HG02884 (cell line): ENCODE results near the gene TNFRSF4.
"Not testable (repeated sequence)": the region's sequence is repeated elsewhere in the genome, so short reads cannot be mapped to it uniquely, and the experiment has no call there.

Source experiments
- ATAC-seq: cut with Tn5 transposase; IDR thresholded peaks from one replicate; pipeline ENCODE4 v1.9.1; 2021; ENCODE audit warnings: mild to moderate bottlenecking, moderate library complexity; ENCODE audit not compliant: unreplicated experiment

The TNFRSF4 gene

DNA sequence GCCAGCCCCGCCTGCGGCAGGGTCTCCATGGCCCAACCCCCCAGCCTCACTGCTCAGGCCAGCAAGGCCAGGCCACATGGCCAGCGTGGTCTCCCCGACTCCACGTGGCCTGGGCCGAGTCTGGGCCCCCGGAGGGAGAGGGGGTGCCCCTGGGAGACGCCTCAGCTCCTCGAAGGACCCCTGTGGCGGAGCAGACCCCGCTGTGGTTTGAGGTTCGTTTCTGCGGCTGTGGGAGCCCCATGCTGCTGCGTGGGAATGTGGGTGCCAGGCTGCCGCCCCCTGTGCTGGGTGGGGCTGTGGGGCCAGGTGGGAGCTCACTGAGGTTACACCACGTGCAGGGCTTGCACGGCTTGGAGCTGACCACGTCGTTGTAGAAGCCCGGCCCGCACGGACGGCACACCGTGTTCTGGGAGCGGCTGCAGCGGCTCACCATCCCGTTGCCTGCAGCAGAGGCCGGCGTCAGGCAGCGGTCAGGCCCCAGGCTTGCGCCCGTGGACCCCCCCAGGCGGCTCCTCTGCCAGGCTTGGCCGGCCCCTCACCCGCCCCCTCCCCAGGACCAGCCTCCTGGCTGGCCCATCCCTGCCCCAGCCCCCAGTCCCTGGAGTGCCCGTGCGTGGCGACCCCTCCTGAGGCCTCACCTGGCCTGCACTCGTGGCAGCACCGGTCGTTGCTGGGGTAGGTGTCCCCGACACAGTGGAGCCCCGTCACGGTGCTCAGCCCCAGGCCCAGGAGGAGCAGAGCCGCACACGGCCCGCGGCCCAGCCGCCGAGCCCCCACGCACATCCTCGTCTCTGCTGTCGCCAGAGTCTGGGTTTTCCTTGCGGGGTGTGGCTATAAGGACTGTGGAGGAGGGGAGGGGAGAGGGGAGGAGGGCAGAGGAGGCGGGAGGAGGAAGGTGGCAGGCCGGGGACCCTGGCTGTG is at the start of gene TNFRSF4:
Gene TNFRSF4, minus strand, starts transcription at position 809 of the 921 bp plus-strand sequence. Its CDS starts 26 bp downstream, at position 783.
- no peak for ATAC-seq

DNA sequence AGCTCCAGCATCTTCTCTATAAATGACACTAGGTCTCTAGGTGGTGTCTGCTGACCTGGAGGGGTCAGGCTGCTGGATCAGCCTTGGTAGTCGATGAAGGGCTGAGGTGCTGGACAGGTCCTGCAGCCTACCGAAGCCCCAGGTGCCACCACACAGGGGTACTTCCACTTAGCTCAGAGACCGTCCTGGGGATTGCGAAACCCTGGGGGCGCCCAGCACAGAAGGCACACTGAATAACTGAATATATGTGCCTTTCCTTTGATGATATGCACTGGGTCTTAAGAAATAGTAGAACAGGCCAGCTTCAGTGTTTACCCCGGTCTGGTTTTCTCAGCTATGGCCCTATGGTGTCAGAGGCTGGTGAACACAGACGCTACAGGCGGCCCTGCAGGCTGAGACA is 48.8 kb upstream of the TNFRSF4 start:
- no peak for ATAC-seq

DNA sequence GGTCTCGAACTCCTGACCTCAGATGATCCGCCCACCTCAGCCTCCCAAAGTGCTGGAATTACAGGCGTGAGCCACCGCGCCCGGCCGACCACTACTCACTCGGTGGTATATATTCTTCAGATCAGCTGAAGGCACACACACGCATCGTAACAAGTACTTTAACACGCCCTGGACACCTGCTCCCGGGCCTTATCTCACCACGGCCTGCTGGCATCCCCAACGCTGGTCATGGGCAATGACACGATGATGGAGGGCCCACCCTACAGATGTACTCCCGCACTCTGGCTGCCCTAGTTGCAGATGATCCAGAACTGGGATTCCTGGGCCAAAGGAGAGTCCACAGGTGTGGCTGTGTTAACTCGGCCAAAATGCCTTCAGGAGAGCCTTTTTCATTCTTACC is 48.1 kb upstream of the TNFRSF4 start:
- no peak for ATAC-seq

DNA sequence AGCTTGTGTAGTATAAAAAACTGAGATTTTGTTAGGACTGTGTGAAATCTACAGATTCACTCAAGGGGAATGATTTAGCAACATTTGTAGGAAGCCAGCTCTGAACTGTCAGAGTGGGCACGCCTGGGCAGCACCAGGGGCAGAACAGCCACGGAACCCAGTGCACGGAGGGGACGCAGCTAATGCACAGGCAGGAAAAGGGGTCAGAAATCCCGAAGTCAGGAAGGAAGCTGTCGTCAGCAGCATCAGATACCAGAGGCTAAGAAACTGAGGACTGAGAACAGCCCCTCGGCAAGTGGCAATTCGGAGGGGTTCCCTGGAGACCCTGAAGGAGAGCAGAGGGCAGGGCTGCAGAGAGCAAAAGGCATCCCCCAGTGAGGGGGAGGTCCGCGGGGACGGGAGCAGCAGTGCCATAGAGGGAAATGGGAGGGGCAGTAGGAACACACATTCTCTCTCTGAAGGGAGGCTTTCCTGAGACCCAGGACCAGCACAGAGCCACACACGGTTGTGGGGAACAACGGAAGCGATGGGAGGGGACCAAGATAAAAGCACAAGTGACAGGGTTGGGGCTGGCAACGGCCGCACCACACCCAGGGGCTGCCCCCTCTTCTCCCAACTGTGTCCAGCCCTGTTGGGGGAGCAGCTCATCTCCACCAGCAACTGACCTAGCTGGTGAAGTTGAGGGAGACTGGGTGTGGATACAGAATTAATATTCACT is 47.0 kb upstream of the TNFRSF4 start:
- ATAC-seq = no peak

DNA sequence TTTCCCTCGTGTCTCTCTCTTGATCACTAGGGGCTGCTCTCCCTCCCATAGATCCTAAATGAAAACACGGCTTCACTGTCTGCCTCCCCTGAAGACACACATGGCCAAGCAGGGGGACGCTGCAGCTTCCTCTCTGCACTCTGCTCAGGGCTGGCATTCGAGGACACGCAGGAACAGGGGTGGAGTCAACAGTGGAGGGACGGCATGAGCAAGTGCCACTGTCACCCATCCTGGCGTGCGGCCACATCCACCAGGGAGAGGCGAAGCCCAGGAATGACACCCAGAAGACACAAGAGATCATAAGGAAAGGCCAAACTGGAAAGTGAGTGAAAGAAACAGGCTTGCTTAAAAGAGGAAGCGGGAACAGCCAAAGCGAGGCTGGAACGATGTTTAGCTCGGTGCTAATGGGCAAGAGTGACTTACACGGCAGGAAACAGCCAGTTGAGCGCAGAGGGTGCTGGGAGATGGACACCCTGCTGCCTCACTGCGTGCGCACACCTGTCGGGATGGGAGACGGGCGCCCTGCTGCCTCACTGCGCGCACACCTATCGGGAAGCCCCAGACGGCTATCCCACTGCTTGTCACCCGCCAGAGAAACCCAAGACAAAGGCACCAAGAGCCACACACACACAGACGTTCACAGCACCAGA is 46.1 kb upstream of the TNFRSF4 start:
- no peak for ATAC-seq

DNA sequence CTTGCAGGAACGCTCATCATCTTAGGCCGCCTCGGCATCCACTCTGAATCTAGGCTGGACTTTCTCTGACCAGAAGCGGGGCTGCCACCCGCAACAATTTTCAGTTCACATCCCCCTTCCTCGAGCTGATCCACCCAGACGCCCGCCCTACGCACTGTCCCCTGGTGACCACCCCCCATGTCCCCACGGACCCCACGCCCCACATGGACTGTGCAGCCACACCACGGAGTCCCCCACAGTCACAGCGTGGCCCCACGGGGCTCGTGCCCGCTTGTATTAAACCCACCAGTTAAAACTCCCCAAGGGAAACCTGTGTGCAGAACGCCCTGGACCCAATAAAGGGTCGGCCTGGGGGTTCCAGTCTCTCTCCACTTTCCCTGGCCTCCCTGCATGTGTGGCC is 45.6 kb upstream of the TNFRSF4 start:
- ATAC-seq = no peak

DNA sequence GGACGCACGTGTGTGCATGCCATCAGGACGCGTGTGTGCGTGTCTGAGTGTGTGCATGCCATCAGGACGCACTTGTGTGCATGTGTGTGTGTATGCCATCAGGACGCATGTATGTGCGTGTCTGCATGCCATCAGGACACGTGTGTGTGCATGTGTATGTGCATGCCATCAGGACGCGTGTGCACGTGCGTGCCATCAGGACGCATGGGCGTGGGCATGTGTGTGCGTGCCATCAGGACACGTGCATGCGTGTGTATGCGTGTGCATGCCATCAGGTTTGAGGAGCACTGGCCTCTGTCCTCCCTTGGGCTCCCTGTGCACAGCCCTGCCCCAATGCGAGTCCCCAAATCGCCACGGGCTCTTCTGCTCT is 45.2 kb upstream of the TNFRSF4 start:
- no peak for ATAC-seq

DNA sequence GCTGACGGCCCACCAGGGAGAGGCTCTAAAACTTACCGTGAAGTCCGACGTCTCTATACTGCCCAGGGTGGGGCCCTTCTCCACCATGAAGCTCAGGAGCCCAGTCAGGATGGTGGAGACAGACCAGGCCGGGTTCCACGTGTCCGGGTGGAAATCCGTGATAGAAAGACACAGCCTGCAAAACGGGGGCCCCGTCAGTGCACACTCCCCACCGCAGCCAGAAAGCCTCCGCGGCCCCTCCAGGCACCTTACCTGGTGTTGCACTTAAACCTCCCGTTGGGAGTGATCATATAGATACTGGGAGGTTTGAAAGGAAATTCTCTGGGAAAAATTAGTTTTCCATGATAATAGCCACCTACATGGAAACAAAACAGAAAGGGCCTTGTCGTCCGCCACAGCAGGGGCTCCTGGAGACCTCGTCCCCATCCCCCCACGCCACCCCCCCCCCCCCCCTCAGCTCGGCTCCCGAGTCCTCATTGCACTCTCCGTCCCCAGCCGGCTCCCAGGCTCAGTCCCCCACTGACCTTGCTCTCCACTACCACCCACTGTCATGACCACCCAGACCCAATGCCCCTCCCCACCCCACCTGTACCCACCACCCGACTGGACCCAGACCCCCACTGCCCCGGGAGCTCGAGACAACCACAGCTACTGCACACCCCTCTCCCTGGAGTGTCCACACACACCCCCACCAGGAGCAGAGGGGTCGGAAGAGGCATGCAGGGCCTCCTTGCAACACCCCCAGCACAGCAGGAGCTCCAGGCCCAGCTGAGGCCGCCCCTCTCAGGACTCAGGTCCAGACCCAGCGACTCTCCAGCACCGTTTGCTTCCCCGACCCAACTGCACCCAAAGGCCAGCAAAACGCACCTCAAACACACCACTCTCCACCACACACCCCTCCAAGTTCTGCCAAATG is 43.3 kb upstream of the TNFRSF4 start:
- no peak for ATAC-seq

DNA sequence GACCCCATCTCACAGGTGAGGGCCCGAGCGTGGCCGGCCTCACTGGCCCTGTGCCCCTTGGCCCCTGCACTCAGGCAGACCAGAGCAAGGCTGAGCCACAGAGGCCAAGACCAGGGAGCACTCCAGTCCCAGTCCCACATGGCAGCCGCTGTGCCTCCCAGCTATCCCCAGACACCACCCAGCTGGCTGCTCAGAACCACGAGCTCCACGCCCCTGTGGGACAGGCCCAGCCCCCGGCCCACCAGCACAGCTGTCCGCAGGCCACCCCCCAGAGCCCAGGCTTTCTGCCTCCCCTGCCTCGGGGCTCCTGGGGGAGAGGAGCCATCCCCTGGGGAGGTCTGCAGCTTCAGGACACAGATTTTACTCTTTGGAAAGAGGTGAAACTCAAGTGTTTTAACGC is 41.7 kb upstream of the TNFRSF4 start:
- no peak for ATAC-seq

DNA sequence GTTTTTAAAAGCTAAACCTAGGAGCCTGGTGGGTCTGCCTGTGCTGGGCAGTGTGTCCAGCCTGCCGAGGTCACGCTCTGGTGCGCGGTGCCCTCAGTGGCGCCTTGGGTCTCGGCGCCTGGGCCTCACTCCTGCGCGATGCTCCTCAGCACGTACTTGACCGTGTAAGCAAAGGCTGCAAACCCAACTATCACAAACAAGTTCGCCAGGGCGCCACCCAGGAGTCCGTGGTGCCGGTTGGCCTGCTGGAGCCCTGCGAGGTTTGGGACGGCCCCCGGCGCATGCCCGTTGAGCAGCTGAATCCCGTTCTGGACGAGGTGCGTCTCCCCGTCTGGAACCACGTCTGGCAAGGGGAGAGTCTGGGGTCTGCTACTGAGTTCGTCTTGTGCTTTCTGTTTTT is 41.1 kb upstream of the TNFRSF4 start:
- no peak for ATAC-seq

DNA sequence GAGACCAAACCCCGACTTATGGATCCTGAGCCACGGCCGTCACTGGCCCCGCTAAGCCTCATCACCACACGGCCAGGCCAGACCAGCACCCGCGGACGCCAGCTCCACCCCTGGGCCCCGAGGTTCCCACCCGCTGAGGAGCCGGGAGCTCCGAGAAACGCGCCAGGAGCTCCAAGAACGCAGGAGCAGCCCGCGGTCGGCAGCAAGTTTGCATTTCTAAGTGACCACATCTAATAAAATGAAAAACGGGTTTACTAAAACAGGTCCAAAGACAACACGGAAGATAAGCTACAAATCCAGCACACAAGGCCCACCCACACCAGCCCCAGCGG is 40.7 kb upstream of the TNFRSF4 start:
- no peak for ATAC-seq

DNA sequence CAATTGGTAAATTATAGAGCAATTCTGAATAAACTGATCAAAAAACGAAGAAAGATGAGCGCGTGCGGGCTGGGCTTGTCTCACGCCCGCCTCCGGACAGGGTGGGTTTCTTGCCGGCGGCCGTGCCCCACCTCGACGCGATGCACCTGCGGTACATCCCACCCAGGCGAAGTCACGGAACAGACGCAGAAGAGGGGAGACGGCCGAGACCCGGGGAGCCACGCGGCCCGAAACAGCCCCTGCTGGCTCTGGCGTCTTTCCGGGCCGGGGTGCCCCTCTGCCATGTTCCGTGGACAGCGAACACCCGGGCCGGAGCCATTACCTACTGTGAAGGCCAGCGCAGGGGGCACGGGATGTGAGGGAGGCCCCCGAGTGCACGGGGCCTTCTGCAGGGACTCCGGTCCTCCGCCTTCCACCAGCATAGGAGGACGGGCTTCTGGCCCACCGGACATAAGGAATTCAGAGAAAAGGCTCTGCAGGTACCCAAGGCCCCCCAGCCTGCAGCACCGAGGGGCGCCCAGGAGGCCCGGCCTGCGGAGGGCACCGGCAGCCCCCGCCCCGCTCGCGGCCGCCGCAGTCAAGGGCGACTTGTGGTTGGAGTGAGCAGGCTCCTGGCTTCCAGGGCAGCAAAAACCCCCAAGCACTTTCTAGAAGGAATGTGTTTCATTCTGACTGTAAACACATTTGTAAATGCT is 40.2 kb upstream of the TNFRSF4 start:
- ATAC-seq = no peak

DNA sequence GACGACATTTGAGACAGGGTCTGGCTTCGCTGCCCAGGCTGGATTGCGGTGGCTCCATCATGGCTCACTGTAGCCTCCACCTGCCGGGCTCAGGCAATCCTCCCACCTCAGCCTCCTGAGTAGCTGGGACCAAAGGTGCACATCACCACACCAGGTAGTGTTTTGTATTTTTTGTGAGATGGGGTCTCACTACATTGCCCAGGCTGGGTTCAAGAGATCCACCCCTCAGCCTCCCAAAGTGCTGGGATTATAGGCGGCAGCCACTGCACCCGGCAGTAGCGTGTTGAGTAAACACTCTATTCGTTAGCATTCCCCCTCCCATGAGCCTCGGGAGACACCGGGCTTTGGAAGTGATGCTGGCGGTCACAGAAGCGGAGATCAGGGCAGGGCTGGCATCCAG is 39.4 kb upstream of the TNFRSF4 start:
- no peak for ATAC-seq

DNA sequence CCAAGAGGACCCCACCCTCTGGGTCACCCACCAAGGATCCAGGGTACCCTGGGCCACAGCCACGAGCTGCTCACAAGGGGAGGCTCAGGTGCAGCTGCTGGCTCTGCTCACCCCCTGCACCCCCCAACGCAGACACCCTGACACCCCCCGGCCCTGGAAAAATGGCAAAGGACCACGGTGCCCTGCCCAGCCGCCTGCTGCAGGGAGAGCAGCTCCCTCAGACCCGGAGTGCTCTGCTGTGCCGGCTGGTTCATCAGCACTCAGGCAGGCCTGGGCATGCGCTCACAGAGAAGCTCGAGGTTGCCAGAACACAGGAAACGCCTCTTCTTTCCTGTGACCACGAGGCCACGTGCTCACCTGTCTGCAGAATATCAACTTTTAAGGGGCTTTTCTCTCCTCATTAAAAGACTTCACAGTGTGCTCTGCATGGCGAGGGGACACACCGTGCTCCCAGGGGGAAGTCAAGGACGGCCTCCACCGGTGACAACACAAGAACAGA is 36.9 kb upstream of the TNFRSF4 start:
- no peak for ATAC-seq

DNA sequence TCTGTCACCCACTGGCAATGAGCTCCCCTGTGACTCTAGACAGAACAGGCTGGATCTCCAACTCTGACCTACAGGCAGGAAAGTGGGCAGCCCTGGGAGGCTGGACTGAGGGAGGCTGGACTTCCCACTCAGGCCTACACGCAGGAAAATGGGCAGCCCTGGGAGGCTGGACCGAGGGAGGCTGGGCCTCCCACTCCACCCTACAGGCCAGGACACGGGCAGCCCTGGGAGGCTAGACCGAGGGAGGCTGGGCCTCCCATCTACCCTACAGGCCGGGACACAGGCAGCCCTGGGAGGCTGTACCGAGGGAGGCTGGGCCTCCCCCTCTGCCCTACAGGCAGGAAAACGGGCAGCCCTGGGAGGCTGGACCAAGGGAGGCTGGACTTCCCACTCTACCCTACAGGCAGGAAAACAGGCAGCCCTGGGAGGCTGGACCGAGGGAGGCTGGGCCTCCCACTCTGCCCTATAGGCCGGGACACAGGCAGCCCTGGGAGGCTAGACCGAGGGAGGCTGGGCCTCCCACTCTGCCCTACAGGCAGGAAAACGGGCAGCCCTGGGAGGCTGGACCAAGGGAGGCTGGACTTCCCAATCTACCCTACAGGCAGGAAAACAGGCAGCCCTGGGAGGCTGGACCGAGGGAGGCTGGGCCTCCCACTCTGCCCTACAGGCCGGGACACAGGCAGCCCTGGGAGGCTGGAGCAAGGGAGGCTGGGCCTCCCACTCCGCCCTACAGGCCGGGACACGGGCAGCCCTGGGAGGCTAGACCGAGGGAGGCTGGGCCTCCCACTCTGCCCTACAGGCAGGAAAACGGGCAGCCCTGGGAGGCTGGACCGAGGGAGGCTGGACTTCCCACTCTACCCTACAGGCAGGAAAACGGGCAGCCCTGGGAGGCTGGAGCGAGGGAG is 34.3 kb upstream of the TNFRSF4 start:
- not testable (repeated sequence) for ATAC-seq

DNA sequence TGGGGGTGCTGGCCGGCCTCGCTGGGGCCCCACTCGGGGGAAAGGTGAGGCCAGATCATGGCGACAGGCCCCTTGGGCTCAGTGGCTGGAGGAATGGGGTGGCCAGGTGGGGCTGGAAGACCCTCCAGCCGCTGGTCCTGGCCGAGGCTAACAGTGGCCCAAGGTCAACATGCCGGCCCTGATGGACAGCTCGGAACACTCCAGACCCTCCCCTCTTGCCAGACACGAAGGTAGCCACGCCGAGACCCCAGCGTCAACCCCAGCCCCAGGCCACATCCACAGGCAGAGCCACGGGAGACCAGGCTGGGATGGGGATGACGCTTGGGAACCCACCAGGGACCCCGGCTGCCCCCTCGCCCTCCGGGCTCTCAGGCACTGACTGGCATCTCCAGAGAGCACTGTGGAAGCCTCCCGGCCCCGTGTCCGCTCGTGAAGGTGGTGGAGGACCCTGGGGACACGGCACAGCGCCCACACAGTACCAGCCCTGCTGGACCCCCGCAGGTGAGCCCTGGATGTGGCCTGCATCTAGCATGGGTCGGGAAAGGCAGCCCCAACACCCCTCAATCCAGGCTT is 33.5 kb upstream of the TNFRSF4 start:
- no peak for ATAC-seq

DNA sequence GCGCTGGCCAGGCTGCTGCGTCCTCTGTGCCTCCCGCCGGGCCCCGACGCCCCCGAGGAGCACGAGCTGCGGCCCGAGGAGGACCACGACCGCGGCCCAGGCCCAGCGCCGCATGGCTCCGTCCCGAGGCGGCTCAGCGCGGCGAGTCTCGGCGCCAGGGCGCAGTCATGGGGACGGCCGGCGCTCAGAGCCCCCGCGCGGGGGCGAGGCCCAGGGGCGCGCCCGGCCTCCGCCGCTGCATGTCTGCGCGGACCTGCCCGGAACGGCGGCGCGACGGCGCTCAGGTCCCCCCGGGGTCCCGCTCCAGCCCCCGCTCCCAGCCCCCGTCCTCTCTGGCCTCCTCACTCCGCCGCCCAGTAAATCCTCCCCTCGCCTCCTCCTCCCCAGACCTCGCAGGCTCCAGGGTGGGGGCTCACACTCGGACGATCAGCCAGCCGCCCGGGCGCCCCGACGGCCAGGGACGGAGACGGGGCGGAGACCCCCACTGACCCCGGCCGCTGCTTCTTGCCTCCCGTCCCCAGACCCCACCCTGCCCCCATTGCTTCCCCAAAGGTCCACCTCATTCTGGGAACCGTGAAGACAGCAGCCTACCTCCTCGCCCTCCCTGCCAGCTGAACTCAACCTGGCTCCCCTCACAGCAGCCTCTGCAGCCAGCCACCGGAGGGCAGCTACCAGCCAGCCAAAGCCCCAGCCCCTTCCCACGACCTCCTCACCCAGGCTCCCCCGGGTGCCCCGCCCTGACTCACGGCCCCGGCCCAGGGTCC is 32.8 kb upstream of the TNFRSF4 start, which contains the start of gene C1QTNF12:
Gene C1QTNF12, minus strand, starts transcription at position 146 of the 764 bp plus-strand sequence. Its CDS starts 32 bp downstream, at position 114.
- no peak for ATAC-seq
